Stimulated activated naive CD4-positive, alpha-beta T cell treated with Interleukin-2 at 50 U/mL for 16 hours (primary cell): ENCODE measurements around the gene CHAMP1.
A peak's percentile ranks its signal among the peaks of the same experiment; 100 is the strongest.
"Not testable (repeated sequence)": the region's sequence is repeated elsewhere in the genome, so short reads cannot be mapped to it uniquely, and the experiment has no call there.

Experiments used
- DNase-seq: peaks from one replicate; lab custom pipeline; 2025; lab: John Stamatoyannopoulos, UW

Gene CHAMP1

GRCh38 chr13:114299604-114300305, 14.5 kb upstream of the CHAMP1 start:
- no peak for DNase-seq

- DNase-seq = no peak
Observed at GRCh38 chr13:114303700-114304327, 10.5 kb upstream of the CHAMP1 start.

- DNase-seq = no peak
Observed at GRCh38 chr13:114304346-114305034, 9.8 kb upstream of the CHAMP1 start.

GRCh38 chr13:114309086-114309485, 5.2 kb upstream of the CHAMP1 start:
- no peak for DNase-seq

GRCh38 chr13:114309806-114310410, 4.4 kb upstream of the CHAMP1 start:
- no peak for DNase-seq

- no peak for DNase-seq
Observed at GRCh38 chr13:114310956-114311355, 3.3 kb upstream of the CHAMP1 start.

GRCh38 chr13:114311387-114311786, 2.9 kb upstream of the CHAMP1 start:
- no peak for DNase-seq

GRCh38 chr13:114311908-114312307, 2.4 kb upstream of the CHAMP1 start:
- no peak for DNase-seq

GRCh38 chr13:114313061-114313860, 1.0 kb upstream of the CHAMP1 start:
- DNase-seq = peak; percentile 12

- no peak for DNase-seq
Observed at GRCh38 chr13:114315074-114315785, 927 bp downstream of the CHAMP1 start.

GRCh38 chr13:114318624-114319023, 4.3 kb downstream of the CHAMP1 start:
- no peak for DNase-seq

- no peak for DNase-seq
Observed at GRCh38 chr13:114319441-114319913, 5.2 kb downstream of the CHAMP1 start.

GRCh38 chr13:114320065-114320464, 5.8 kb downstream of the CHAMP1 start:
- no peak for DNase-seq

- DNase-seq = no peak
Observed at GRCh38 chr13:114321256-114321655, 7.0 kb downstream of the CHAMP1 start.

GRCh38 chr13:114323349-114323748, 9.0 kb downstream of the CHAMP1 start:
- DNase-seq = no peak

GRCh38 chr13:114324334-114324733, 10.0 kb downstream of the CHAMP1 start:
- no peak for DNase-seq

GRCh38 chr13:114325729-114326128, 11.4 kb downstream of the CHAMP1 start:
- DNase-seq = no peak

- no peak for DNase-seq
Observed at GRCh38 chr13:114328034-114328433, 13.7 kb downstream of the CHAMP1 start.

GRCh38 chr13:114328595-114328994, 14.3 kb downstream of the CHAMP1 start:
- DNase-seq = no peak

GRCh38 chr13:114330086-114330485, 15.8 kb downstream of the CHAMP1 start:
- no peak for DNase-seq

GRCh38 chr13:114333881-114334280, 19.6 kb downstream of the CHAMP1 start:
- DNase-seq = not testable (repeated sequence)
